Keratinocyte (primary cell): ENCODE measurements around the gene SAMD5. TPM values are rescaled to one million over a fixed set of nuclear protein-coding genes. Genes with fewer than 3 reads are reported as not detected.
A peak's percentile ranks its signal among the peaks of the same experiment; 100 is the strongest.

Experiments
- DNase-seq: peaks from one replicate; pipeline ENCODE4 v3.0.0-alpha.2; 2011; ENCODE audit warnings: low read depth, missing footprints, low spot score
- FAIRE-seq: peaks from 2 replicates; lab custom pipeline; 2011; peaks lifted over from hg19 to GRCh38; lab: Jason Lieb, UNC
- H2AFZ ChIP-seq: 2 replicates; pipeline ENCODE4 v1.6.0; 2012; ENCODE audit warnings: low read length, control low read depth, inconsistent platforms; ENCODE audit not compliant: control insufficient read depth
- H3K27ac ChIP-seq: 2 replicates; pipeline ENCODE4 v1.5.1; 2011; ENCODE audit warnings: low read length; ENCODE audit not compliant: control insufficient read depth, insufficient read depth
- H3K27me3 ChIP-seq: 3 replicates; pipeline ENCODE4 v1.6.0; 2011; ENCODE audit warnings: low read length; ENCODE audit not compliant: control insufficient read depth, insufficient read depth; ENCODE audit errors: extremely low read depth
- H3K36me3 ChIP-seq, 2 experiments: 2 replicates in 1 of 2; 3 replicates in 1 of 2; pipeline ENCODE4 v1.5.1; 2011; ENCODE audit warnings: low read length in 2 of 2, mild to moderate bottlenecking in 1 of 2; ENCODE audit not compliant: control insufficient read depth in 2 of 2, insufficient read depth in 2 of 2; ENCODE audit errors: extremely low read depth in 1 of 2
- H3K4me1 ChIP-seq: 3 replicates; pipeline ENCODE4 v1.5.1; 2011; ENCODE audit warnings: low read length; ENCODE audit not compliant: control insufficient read depth, insufficient read depth; ENCODE audit errors: extremely low read depth
- H3K4me2 ChIP-seq: 3 replicates; pipeline ENCODE4 v1.6.0; 2011; ENCODE audit warnings: low read depth, low read length; ENCODE audit not compliant: control insufficient read depth, insufficient read depth; ENCODE audit errors: extremely low read depth
- H3K4me3 ChIP-seq, 3 experiments: fragments of 200-600 bp in 1 of 3; sonication (generic) in 1 of 3; 2 replicates in 2 of 3; 3 replicates in 1 of 3; pipeline ENCODE4 v1.5.1; 2011 to 2016; ENCODE audit warnings: low read length in 3 of 3, mild to moderate bottlenecking in 3 of 3, control low read depth in 2 of 3, inconsistent platforms in 1 of 3, low read depth in 1 of 3, mixed read lengths in 1 of 3, mixed run types in 1 of 3, moderate library complexity in 1 of 3; ENCODE audit not compliant: control insufficient read depth in 2 of 3, insufficient read depth in 2 of 3; ENCODE audit errors: extremely low read depth in 1 of 3
- H3K79me2 ChIP-seq: 2 replicates; pipeline ENCODE4 v1.6.0; 2012; ENCODE audit warnings: low read length; ENCODE audit not compliant: control insufficient read depth, insufficient read depth
- H3K9ac ChIP-seq: 3 replicates; pipeline ENCODE4 v1.6.0; 2011; ENCODE audit warnings: low read length; ENCODE audit not compliant: control insufficient read depth, insufficient read depth; ENCODE audit errors: extremely low read depth
- H3K9me1 ChIP-seq: 3 replicates; pipeline ENCODE4 v1.6.0; 2011; ENCODE audit warnings: low read length; ENCODE audit not compliant: control insufficient read depth, insufficient read depth; ENCODE audit errors: extremely low read depth
- H3K9me3 ChIP-seq: 2 replicates; pipeline ENCODE4 v1.5.1; 2012; ENCODE audit warnings: low read depth, low read length; ENCODE audit not compliant: control insufficient read depth
- H4K20me1 ChIP-seq: 3 replicates; pipeline ENCODE4 v1.6.0; 2011; ENCODE audit warnings: low read length; ENCODE audit not compliant: control insufficient read depth, insufficient read depth; ENCODE audit errors: extremely low read depth
- EZH2 ChIP-seq: IDR thresholded peaks from one replicate; pipeline ENCODE4 v1.6.1; 2012; ENCODE audit warnings: inconsistent platforms, mild to moderate bottlenecking, low read length, moderate library complexity
- dilution Hi-C: fragments of 300-500 bp; cut with MboI; formaldehyde crosslinking; loops from one replicate; pipeline ENCODE4 v1.7.0; 2020; ENCODE audit warnings: low sequenced_read_pairs; ENCODE audit not compliant: extremely low pct_ligation_motif_present
- polyA plus RNA-seq, 5 experiments: library from polyadenylated mRNA; depleted of rRNA in 3 of 5; stranded (reverse) in 3 of 5; stranded (forward) in 1 of 5; unstranded in 1 of 5; fragments of >200 nt; gene quantifications; 1 replicate in 1 of 5; 2 replicates in 3 of 5; 3 replicates in 1 of 5; pipeline versions ENCODE4 v1.2.1 to v1.2.3, GENCODE V29; 2011 to 2012; ENCODE audit warnings: missing spikeins in 2 of 5, low read depth in 1 of 5, low replicate concordance in 1 of 5
- TF ChIP-seq, protein P1 (sequence below), 3 experiments: IDR thresholded peaks in 1 of 3; conservative IDR thresholded peaks in 1 of 3; optimal IDR thresholded peaks in 1 of 3; 2 replicates in 2 of 3; 3 replicates in 1 of 3; pipeline versions ENCODE3 to v1.5.1; 2011; ENCODE audit warnings: low read length in 3 of 3, mild to moderate bottlenecking in 3 of 3, moderate library complexity in 2 of 3, control low read depth in 1 of 3, inconsistent platforms in 1 of 3; ENCODE audit not compliant: insufficient read depth in 2 of 3; ENCODE audit errors: extremely low read depth in 1 of 3

The SAMD5 gene
- polyA plus RNA-seq, 1 donor (not counting 4 experiments of a cell fraction or from before 2014, with no cell fraction given) = 1.2 TPM

DNA sequence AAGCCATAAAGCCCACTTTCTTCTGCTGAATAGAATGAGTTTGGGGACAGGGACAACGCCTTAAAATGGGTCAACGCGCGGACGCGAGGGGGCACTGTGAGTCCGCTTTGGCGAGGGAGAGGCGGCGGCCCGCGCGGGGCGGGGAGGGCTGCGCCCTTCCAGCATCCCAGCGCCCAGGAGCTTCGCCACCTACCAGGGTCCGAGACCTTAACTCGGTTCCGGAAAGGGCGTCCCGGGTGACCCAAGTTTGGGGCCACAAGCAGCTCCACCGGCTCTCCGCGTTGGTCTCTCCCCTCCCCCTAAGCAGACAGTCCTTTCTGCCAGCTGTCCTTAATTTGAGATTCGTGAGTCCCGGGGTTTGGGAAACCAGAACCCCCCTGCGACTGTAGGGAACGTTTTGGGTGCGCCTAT, 1.8 kb upstream of the SAMD5 start:
- Histone ChIP-seq H4K20me1 (no peaks in the 10 kb centered on the region), H3K9ac (no peak overlapping the region), H3K27me3 (peaks cover 25% of the 10 kb centered on the region), H3K9me3 (no peaks in the 10 kb centered on the region), H3K27ac (no peak overlapping the region), H3K4me1 (peaks cover 14% of the 10 kb centered on the region), H2AFZ (no peak overlapping the region), H3K36me3 (no peaks in the 10 kb centered on the region), H3K9me1 (no peaks in the 10 kb centered on the region), H3K4me2 (peak overlapping the region; percentile 90), H3K4me3 (peak overlapping the region in 2 of 3 experiments; percentile 6 to 78), H3K79me2 (no peaks in the 10 kb centered on the region)
- DNase-seq (no peak), FAIRE-seq (no peak)
- TF ChIP-seq EZH2 = no peak
- TF ChIP-seq, protein P1, sequence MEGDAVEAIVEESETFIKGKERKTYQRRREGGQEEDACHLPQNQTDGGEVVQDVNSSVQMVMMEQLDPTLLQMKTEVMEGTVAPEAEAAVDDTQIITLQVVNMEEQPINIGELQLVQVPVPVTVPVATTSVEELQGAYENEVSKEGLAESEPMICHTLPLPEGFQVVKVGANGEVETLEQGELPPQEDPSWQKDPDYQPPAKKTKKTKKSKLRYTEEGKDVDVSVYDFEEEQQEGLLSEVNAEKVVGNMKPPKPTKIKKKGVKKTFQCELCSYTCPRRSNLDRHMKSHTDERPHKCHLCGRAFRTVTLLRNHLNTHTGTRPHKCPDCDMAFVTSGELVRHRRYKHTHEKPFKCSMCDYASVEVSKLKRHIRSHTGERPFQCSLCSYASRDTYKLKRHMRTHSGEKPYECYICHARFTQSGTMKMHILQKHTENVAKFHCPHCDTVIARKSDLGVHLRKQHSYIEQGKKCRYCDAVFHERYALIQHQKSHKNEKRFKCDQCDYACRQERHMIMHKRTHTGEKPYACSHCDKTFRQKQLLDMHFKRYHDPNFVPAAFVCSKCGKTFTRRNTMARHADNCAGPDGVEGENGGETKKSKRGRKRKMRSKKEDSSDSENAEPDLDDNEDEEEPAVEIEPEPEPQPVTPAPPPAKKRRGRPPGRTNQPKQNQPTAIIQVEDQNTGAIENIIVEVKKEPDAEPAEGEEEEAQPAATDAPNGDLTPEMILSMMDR (optimal IDR thresholded peaks at IDR 0.05 in 1 of 3, IDR thresholded peaks at IDR 0.05 in 1 of 3, conservative IDR thresholded peaks at IDR 0.05 in 1 of 3; ENCODE audit: extremely low read depth in 1 of 3, insufficient read depth in 2 of 3, low read length in 3 of 3) = peak; percentile 58 to 94 (median 91)
- dilution Hi-C loops = no loop called here

DNA sequence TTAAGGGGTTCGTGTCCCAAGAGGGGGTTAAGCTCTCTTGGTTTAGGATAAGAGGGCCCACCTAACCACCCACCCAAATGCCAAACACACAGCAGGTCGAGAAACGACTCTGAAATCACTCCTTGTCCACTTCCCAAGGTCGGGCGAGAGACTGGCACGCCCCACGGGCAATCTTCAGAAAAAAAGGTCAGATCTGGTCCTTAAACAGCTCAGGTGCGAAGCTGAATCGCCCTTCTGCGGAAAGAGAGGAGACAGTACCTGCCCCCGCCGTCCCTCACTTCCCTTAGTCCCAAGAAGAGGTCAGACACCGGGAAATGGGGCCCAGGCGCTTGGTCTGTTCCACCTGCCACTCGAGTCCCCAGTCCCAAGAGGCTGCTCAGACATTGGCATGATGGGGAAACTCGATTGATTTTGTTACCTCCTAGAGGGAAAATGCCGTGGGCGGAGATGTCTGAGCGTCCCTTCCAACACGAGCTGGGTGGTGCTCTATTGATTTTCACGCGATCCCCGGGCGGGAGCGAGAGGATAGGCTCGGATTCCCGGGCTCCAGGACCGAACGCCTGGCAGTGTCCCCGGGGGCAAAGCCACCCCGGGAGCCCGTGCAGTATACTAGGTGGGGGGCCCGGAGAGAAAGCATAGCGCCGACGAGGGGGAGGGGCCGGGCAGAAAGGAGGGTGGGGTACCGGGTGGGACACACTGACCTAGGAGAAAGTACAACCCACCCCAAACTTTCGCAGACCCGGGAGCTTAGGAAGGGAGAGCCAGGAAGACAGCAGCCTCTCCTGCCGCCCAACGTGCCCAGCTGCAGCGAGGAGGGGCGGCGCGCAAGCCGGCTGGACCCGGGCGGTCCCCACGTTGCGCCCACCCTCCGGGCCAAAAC, 1.1 kb upstream of the SAMD5 start:
- H4K20me1 ChIP-seq = no peaks in the 10 kb centered on the region
- dilution Hi-C loops = no loop called here
- peaks cover 14% of the 10 kb centered on the region for H3K4me1 ChIP-seq
- H3K4me3 ChIP-seq = peak overlapping the region; percentile 55 to 79 (median 78)
- H3K9ac ChIP-seq = peak overlapping the region; percentile 20
- H3K36me3 ChIP-seq = no peaks in the 10 kb centered on the region
- TF ChIP-seq EZH2 = no peak
- TF ChIP-seq, protein P1 (optimal IDR thresholded peaks at IDR 0.05 in 1 of 3, IDR thresholded peaks at IDR 0.05 in 1 of 3, conservative IDR thresholded peaks at IDR 0.05 in 1 of 3; ENCODE audit: extremely low read depth in 1 of 3, insufficient read depth in 2 of 3, low read length in 3 of 3) = no peak
- H3K79me2 ChIP-seq = no peaks in the 10 kb centered on the region
- H3K9me3 ChIP-seq = no peaks in the 10 kb centered on the region
- H3K4me2 ChIP-seq = peak overlapping the region; percentile 90
- H3K27me3 ChIP-seq = peaks cover 25% of the 10 kb centered on the region
- FAIRE-seq = no peak
- no peaks in the 10 kb centered on the region for H3K9me1 ChIP-seq
- H2AFZ ChIP-seq = peak overlapping the region; percentile 86
- no peak for DNase-seq
- H3K27ac ChIP-seq = no peak overlapping the region
